ENCODE data around the gene ENHO.

The ENHO gene

DNA sequence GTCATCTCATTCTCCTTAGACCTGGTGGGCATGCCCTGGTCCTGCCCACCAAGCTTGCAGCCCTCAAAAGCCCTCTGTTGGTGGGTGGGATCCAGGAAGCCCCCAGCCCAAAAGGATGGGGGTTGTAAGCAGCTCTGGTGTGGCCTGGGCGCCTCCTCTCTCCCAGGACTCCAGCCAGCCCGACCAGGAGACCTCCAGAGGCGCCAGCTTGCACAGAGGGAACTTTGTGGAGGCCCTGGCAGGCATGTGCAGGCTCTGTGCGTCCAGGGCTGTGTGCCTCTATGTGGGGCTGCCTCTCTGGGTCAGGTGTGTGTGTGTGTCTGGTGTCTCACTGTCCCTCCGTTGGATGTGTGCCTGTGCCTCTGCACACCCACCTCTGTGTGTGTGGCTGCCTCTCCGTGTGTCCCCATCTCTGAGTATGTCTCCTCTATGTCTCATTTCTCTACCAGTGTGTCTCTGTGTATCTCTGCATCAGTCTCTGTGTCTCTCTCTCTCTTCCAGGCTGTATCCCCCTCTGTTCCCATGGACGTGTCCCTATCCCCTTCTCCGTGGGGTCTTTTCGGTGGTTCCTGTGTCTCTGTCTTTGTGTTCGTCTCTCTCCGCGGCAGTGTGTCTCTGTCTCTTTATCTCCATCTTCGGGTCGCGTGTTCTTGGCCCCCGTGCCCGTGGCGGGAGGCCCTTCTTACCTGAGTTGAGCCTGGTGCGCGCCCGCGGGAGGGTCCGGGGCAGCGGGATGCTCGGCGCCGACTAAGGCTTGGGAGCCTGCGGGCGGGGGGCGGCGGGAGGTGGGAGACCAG lies 501 bp downstream of the ENHO start:
- no peak for DNase-seq

DNA sequence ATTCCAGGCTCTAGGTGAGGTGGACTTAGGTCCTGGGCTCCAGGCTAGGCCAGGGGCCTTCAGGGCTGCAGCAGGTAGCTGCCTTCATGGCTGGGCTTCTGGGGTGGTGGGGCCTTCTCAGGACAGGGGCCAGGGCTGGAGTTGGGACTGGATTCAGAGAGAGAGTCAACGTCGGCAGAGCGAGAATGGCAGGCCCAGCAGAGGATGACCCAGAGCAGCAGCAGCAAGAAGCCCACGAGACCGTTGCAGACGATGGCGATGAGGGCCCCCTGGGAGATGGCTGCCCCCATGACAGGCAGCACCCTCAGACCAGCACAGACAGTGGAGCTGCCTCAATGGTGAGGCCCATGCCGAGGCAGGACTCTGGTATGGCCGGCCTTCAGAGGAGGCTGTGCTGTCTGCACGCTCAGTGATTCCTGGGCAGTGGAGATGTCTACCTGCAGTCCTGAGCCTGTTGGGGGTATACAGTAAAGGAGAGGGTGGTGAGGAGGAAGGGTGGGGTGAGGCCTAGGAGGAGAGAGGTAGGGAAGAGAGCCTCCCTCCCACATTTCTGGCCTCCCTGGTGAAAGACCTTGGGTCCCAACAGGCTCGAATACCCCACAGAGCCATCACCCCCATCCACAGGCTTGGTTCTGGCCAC lies 1.3 kb downstream of the ENHO start:
- no peak for DNase-seq

DNA sequence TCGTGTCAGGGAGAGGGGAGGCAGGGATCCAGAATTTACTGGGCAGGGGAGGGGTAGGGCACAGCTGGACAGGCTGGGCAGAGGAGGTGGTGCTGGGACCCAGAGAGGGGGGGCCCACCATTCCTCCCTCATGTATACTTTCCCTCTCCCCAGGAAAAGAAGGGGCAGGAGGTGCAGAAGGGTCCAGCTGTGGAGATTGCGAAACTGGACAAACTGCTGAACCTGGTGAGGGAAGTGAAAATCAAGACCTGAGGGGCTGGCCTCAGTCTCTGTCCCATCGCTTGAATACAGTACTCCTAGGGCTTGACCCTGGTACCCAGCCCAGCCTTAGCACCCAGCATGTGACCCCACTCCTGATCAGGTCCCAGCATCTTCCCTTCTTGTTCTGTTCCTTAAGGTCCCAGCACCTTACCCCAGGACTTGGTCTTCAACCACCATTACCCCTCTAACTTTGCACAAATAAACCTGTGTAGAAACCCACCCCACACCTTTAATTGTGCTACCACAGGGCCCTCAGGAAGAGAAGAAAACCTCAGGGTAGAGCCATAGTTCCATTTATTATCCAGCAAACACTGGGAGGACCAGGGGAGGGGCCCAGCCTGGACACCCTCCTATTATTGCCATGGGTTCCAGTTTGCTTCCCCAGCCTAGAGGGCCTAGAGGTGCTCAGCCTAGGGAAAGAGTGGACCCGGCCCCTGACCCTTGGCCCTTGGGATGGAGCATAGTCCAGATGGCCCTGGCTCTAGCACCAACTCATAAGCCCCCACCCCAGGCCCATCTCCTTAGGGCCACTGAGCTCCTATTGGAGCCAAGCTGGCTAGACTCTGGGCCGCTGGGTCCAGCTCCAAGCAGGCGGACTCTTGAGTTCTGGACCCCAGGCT lies 2.0 kb downstream of the ENHO start:
- DNase-seq: no peak

DNA sequence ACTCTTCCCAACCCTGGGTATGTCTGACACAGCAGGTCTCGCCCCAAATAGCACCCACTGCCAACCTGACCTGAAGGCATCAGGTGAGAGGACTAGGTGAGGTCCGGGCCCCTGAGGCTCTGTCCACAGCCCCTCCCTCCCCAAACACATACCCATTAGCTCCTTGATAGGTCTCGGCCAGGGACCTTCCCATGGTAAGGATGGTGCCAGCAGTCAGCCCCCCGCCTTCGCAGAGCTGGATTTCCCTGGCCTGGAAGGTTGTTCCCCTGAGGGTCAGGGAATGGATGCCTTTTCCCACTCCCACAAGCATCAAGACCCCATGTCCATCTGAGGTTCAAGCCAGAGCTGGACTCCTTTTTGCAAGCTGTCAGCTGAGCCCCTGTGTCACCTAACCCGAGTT lies 2.7 kb downstream of the ENHO start:
- DNase-seq: no peak

DNA sequence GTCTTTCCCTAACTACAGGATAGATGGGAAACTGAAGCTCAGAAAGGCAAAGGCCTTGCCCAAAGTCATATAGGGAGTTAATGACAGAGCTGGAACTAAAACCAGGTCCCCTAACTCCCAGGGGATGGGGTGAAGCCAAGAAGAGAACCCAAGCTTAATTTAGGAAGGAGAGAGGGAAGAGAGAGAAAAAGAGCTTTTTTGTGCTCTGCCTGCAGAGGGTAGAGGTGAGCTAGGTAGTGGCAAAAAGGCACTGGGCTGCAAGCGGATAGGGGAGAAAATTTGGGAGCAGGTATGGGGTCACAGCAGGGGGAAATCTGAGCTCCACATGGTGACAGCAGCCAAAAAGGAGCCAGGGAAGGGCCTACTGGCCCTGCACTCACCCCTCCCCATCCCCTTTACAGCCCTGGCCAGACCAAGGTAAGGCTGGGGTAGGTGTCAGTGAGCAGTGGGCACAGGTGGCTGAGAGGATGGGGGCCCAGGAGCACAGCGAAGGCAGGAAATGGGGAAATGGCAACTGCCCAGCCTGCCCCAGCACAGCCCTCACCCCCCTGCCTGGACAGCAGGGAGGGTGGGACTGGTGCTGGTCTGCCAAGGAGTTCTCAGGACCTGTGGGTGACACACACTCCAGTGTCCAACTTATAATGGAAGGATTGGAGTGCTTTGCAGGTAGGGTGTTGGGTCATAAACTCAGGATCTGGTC lies 3.3 kb downstream of the ENHO start:
- no peak for DNase-seq

DNA sequence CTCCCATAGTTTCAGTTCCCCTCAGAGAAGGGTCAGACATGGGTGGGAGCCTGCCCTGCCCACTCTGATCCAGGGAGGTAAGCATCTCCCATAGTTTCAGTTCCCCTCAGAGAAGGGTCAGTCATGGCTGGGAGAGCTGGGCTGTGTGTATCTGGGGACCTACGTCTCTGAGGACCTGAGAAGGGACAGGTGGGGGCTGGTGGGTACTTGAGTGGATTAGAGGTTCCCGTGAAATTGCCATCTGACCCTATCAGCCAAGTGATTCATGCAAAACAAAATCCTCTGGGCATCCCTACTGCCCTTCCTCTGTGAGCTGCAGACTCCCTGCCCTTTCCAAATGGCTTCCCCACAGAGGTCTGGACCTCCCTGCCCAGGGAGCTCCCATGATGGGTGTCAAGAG lies 3.9 kb downstream of the ENHO start:
- no peak for DNase-seq

DNA sequence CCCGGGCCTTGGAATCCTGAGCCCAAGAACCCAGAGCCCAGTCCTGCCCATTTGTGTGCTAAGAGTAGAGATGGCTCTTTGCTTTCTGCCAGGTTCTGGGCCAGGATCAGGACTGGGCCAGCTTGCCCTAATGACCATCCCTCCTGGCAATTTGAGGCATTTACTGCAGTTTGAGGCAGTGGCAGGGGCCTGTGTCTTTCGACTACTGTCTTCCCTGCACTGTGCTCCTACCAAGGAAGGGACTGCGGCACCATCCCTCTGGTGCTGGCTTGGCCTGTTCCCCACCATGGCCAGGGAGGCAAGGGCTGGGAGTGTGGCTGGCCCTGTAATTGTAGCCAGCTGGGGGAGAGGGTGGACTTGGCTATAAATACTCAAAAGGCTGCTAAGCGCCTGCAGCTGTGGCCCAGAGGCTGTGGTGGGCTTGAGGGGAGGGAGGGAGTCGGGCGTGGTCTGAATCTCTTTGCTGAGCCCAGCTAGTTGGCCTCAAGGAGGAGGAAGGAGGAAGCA lies 4.6 kb downstream of the ENHO start:
- no peak for DNase-seq

DNA sequence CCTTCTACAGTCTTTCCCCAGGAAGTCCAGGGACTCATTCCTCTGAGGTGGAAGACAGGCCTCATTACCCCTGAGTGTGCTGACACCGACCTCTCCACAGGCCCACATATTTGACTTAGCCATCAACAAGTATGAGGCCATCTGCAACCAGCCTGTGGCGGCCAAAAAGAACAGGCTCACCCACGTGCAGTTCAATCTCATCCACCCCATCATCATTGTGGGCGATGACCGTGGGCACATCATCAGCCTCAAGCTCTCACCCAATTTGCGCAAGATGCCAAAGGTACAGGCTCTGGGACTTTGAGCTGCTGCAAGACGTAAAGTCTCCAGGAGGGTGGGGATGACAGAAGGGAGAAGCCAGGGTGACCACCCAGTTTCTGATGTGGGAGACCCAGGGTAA lies 5.6 kb downstream of the ENHO start:
- no peak for DNase-seq

DNA sequence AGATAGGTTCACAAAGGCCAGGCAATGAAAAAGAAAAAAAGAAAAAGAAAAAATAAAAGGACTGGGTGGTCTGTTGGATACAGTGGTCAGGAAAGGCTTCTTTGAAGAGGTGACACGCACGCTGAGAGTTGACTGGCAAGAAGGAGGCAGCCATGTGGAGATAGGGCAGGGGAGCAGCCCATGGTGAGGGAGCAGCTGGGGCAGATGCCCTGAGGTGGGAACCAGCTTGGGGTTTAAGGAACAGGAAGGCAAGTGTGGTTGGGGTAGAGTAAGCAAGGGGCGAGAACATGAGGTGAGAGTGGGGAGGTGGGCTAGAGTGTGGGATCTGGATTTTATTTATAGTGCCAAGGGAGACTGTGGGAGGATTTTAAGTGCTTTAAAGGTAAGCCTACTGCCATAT lies 6.8 kb downstream of the ENHO start:
- DNase-seq: no peak

DNA sequence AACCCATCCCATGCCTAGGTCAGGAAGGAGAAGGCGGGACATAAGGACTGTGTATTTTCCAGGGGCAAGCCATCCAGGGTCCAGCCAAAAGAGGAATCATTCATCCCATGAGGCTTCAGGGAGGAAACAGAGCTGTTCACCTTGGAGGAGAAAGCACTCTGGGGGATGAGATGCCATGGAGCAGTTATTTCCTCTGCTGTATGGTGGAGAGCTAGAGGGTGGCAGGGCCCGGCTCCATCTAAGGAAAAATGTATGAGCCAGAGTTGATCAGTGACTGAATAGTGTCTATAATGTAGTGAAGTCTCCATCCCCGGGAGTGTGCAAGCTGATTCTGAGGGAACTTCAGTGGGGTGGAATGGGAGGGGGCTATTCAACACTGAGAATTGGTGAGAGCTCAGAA lies 8.0 kb downstream of the ENHO start:
- DNase-seq: no peak

DNA sequence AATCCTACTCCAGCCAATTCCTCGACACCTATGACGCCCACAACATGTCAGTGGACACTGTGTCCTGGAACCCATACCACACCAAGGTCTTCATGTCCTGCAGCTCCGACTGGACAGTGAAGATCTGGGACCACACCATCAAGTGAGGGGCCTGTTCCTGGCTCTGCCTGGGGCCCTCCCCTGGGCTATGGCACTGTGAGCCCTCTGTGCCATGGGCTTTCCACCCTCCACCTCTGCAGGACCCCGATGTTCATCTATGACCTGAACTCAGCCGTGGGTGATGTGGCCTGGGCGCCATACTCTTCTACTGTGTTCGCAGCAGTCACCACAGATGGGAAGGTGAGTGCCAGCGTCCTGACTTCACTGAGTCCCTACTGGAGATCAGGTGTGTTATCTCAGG lies 8.4 kb downstream of the ENHO start:
- no peak for DNase-seq

DNA sequence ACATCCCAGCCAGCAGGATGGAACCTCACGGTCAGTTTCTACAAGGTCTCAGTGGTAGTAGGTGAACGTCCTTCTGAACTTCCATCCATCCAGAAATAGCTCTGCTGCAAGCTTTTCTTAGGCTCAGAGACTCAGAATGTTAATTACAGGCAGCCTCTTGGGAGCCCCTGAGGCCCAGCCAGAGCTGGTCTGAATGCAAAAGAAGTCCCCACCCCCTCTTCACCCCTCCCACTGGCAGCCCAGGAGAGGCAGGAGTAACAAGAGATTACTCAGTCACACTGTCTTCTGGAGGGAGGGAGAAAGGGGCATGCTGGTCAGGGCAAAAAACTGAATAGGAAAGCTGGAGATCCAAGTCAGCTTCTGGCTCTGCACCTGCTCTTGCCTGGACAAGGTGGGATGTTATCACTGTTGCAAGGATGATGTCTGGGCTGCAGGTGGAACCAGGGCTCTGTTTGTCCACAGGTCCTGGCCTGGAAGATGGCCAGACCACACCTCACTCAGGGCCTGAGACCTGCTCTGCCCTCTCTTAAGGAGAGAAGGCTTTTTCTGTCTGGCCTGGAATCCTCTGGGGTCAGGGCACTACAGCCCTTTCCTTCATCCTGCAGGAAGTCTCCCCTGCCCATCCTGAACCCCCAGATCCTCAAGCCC lies 9.1 kb downstream of the ENHO start:
- no peak for DNase-seq

DNA sequence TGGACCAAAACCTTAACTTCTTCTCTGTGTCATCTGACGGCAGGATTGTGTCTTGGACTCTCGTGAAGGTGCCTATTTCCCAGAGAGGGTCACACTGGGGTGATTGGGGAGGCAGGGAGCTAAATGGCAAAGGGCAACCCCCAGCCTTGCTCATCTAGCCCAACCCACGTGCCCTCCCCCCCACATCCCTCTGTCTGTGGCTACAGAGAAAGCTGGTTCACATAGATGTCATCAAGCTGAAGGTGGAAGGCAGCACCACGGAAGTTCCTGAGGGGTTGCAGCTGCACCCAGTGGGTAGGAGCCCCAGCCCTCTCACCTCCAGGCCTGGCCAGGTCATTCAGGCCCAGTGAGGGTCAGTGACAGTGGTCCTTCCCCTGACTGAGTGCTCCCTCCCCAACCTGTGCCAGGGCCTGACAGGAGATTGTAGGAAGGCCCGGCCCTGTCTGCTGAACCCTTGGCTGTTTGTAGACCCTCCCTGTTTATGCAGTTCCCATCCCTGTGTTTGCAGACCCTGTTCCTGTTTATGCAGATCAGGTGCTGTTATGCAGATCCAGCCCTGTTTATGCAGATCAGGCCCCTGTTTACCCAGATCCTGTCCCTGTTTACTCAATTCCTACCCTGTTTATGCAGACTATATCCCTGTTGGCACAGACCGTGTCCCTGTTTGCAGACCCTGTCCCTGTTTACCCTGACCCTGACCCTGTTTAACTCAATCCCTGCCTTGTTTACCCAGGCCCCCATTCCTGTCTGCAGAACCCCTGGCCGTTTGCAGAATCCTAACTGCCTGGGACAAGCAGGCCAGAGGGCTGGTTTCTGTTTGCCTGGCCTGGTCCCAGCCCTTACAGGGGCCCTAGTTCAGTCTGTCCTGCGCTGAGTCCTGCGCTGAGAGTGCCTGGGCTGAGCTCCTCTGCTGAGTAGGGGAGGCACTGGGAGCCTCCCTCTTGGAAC lies 10.4 kb downstream of the ENHO start:
- no peak for DNase-seq

DNA sequence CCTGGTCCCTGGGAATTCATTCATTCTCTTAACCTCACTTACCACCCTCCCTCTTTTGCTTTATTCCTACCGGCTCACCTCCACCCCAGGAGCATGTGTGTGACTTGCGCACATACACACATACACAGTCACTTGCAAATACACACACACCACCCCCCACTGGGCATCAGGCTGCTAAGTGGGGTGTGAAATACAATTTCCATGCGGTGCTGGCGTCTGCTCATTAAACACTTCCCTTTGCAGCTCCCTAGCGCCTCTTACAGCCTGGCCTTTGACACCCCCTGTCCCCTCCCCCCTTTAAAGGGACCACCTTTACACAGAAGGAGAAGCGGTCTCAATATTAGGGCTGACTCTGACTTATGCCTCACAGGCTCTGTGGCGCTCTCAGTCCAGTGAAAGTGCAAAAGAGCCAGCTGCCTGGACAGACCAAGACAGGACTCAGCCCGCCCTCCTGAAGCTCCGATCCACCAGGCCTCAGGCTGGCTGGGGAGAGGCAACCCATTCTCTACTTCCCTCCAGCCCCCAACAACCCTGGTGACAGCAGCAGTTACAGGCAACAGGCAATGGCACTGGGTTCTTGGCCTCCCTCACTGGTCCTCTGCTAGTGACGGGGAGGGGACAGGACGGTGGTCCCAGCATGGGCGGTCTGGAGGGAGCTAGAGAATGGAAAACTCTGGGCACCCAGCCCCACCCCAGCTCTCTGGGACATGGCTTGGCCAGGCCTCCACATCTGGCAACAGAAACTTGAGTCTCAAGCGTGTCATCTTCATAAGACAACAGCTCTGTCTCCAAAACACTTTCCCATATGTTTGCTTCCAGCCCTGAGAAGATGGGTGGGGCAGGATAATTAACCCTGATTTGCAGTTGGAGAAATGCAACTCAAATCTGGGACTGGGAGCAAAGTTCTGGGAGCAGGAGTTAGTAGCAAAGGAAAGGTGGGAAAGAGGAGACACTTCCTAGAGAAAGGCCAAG lies 12.0 kb downstream of the ENHO start:
- no peak for DNase-seq

DNA sequence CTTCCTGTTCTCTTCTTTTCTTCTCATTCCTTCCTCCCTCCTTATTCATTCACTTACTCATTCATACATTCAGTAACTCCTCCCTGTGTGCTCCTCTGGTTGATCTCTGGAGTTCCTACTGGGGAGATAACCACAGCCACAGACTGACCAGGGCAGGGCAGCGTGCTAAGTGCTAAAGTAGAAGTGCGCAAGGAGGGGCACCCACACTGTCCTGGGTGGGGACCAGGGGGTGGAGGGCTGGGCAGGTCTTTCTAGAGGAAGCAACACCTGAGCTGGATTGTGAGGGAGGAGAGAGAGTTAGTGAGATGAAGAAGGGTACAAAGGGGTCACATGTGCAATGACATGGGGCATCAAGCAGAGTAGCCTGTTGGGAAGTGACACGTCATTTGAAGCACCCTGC lies 13.8 kb downstream of the ENHO start:
- DNase-seq: no peak

DNA sequence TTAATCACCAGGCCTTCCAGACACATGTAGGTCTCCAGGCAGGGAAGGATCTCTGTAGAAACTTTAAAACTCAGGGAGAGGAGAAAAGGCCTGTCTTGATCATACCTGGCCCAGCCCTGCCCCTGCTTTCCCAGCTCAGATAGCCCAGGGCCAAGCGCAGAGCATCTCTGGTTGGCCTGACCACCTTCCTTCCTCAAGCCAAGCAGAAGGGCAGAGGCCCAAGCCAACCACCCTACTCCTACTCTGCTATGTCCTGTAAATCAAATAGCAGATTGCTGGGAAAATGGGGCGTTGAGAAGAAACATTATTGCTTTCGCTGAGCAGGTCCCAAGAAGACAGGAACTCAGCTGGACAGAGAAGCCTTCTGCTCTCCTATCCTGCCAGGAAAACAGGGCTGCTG lies 14.3 kb downstream of the ENHO start:
- no peak for DNase-seq

DNA sequence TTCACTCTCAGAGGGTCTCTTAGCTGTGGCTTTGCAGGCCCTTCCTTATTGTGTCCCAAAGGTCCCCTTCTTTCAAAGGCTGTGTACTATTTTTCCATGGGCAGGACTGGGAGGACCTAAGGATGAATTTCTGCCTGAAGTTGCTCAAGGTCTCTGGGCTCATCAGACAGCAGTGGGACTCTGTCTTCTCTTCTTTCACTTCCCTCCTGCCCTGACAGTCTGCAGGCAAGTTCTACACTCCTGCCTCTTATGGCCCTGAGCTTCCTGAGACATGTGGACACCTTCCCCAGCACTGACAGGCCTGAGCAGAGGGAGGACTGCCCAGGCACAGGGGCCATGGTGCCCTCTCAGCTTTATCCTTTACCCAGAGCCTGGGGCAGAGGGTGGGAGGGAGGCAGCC lies 14.8 kb downstream of the ENHO start:
- DNase-seq: no peak

DNA sequence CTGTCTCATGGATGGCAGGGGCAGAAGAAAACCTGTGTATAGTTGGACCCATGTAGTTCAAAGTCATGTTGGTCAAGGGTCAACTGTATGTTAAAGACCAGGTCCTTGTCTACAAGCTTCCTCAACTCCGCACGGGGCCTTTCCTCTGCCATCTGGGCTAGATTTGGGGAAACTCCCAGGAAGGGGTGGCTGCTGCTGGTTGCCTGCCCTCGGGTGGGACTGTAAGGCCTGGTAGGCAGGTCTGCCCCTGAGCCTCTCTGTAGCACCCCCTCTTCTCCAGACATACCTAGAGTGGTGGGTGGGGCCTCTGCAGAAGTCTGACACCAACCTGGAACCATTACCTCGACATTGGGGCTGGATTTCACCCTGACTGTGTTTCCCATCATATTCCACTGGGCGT lies 15.2 kb downstream of the ENHO start:
- no peak for DNase-seq

DNA sequence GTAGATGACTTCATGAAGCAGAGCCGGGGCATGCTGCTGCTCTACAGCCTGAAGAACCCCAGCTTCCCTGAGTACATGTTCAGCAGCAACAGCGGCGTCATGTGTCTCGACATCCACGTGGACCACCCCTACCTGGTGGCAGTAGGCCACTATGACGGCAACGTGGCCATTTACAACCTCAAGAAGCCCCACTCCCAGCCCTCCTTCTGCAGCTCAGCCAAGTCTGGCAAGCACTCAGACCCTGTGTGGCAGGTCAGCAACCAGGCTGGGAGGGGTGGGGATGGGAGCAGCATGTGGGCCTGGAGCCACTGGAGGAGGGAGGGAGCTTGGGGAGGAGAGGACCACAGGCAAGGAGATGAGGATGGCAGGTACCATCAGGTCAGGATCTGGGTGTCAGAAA lies 16.2 kb downstream of the ENHO start:
- no peak for DNase-seq
